ENCODE results near the gene ADCY9.

GRCh38 chr16:4021916-4022315 is 94.3 kb downstream of the ADCY9 start:
- TF ChIP-seq, protein P1, sequence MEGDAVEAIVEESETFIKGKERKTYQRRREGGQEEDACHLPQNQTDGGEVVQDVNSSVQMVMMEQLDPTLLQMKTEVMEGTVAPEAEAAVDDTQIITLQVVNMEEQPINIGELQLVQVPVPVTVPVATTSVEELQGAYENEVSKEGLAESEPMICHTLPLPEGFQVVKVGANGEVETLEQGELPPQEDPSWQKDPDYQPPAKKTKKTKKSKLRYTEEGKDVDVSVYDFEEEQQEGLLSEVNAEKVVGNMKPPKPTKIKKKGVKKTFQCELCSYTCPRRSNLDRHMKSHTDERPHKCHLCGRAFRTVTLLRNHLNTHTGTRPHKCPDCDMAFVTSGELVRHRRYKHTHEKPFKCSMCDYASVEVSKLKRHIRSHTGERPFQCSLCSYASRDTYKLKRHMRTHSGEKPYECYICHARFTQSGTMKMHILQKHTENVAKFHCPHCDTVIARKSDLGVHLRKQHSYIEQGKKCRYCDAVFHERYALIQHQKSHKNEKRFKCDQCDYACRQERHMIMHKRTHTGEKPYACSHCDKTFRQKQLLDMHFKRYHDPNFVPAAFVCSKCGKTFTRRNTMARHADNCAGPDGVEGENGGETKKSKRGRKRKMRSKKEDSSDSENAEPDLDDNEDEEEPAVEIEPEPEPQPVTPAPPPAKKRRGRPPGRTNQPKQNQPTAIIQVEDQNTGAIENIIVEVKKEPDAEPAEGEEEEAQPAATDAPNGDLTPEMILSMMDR (IDR thresholded peaks at IDR 0.05): no peak
- no peak for TF ChIP-seq POLR2AphosphoS5 (IDR thresholded peaks at IDR 0.05)
- no peak for TF ChIP-seq POLR2A (IDR thresholded peaks at IDR 0.05)
- no peak for TF ChIP-seq EP300 (IDR thresholded peaks at IDR 0.05)
